Colonic mucosa (tissue), 4 donors: ENCODE data around the gene LOC128125822.

Experiments used
- DNase-seq: peaks from one replicate; pipeline ENCODE4 v3.0.0-alpha.2; 2020
- H3K27ac ChIP-seq: fragments of 200-600 bp; one replicate; pipeline ENCODE4 v1.8.0; 2021
- H3K27me3 ChIP-seq: fragments of 200-600 bp; one replicate; pipeline ENCODE4 v1.8.0; 2021
- H3K36me3 ChIP-seq: fragments of 200-600 bp; one replicate; pipeline ENCODE4 v1.8.0; 2021
- H3K4me1 ChIP-seq: fragments of 200-600 bp; one replicate; pipeline ENCODE4 v1.8.0; 2021; ENCODE audit warnings: mild to moderate bottlenecking
- H3K4me3 ChIP-seq: fragments of 200-600 bp; one replicate; pipeline ENCODE4 v1.8.0; 2021
- H3K9ac ChIP-seq, 2 donors: one replicate each; pipeline ENCODE4 v1.7.0; 2013; ENCODE audit warnings: control low read depth in 2 of 2, low read depth in 2 of 2, low read length in 2 of 2
- H3K9me3 ChIP-seq: fragments of 200-600 bp; one replicate; pipeline ENCODE4 v1.8.0; 2021
- intact Hi-C: fragments of 100-400 bp; cut with DNase I; formaldehyde crosslinking; loops from one replicate; pipeline ENCODE4 v1.14.1; 2022
- TF ChIP-seq, protein P1 (sequence below): fragments of 200-600 bp; IDR thresholded peaks from one replicate; pipeline ENCODE4 v1.8.0; 2022; ENCODE audit warnings: antibody characterized with exemption, mild to moderate bottlenecking
- donor health status: healthy.
- donor health status: DM: no; HTN: no; CAD: no.
- donor health status: DM: no; HTN: no; CAD: no.

The LOC128125822 gene

DNA sequence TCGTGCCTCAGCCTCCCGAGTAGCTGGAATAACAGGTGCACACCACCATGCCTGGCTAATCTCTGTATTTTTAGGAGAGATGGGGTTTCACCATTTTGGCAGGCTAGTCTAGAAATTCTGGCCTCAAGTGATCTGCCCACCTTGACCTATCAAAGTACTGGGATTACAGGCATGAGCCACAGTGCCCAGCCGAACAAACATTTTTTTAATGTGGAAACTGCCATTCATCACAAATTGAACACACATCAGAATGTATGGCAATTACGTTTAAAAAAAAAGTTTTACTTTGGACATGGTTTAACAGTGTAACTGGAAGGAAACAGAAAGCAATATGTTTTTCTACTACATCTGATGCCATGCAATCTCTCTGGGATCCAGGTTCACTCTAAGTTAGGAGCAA, 38.3 kb upstream of the LOC128125822 start:
- TF ChIP-seq, protein P1, sequence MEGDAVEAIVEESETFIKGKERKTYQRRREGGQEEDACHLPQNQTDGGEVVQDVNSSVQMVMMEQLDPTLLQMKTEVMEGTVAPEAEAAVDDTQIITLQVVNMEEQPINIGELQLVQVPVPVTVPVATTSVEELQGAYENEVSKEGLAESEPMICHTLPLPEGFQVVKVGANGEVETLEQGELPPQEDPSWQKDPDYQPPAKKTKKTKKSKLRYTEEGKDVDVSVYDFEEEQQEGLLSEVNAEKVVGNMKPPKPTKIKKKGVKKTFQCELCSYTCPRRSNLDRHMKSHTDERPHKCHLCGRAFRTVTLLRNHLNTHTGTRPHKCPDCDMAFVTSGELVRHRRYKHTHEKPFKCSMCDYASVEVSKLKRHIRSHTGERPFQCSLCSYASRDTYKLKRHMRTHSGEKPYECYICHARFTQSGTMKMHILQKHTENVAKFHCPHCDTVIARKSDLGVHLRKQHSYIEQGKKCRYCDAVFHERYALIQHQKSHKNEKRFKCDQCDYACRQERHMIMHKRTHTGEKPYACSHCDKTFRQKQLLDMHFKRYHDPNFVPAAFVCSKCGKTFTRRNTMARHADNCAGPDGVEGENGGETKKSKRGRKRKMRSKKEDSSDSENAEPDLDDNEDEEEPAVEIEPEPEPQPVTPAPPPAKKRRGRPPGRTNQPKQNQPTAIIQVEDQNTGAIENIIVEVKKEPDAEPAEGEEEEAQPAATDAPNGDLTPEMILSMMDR, result no peak
- H3K27ac ChIP-seq, result no peak overlapping the region
- H3K4me1 ChIP-seq, result no peaks in the 10 kb centered on the region
- H3K36me3 ChIP-seq, result no peaks in the 10 kb centered on the region
- H3K4me3 ChIP-seq, result no peak overlapping the region
- H3K9me3 ChIP-seq, result no peaks in the 10 kb centered on the region
- no peak for DNase-seq
- intact Hi-C loops, result no loop called here
- no peak overlapping the region for H3K9ac ChIP-seq
- no peaks in the 10 kb centered on the region for H3K27me3 ChIP-seq

DNA sequence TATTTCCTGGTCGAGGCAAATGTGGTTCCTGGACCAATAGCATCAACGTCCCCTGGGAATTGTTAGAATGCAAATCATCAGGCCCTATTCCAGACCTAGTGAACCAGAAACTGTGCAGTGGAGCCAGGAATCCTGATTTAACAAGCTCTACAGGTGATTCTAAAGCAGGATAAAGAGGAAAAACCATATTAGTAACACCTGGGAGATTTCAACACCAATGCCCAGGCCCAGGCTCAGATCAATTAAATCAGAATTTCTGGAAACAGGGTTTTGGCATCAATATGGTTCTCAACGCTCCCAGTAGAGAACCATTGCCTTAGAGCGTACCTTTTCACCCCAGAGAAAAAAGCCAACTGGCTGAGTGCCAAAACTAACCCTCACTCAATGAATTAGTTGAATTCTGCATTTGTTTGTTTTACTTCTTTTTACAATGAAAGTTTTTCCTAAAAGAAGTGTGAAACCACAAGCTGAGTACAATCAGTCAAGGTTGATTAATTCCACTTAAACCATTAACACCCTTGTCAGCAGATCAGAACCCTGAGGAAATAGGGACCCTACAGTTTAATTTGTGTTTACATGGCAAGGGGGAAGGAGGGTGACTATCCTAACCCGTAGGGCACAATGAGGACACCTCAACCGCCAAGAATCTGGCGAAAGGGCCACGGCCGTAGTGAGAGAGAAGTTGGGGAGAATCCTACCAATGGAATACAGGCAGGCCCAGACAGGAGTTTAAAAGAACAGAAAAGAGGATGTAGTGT, 34.9 kb upstream of the LOC128125822 start:
- Histone ChIP-seq H3K27ac (no peak overlapping the region), H3K36me3 (no peaks in the 10 kb centered on the region), H3K4me3 (no peak overlapping the region), H3K9me3 (no peaks in the 10 kb centered on the region), H3K4me1 (no peaks in the 10 kb centered on the region), H3K9ac (no peak overlapping the region), H3K27me3 (no peaks in the 10 kb centered on the region)
- no peak for DNase-seq
- TF ChIP-seq, protein P1, result no peak
- intact Hi-C loops, result no loop called here

DNA sequence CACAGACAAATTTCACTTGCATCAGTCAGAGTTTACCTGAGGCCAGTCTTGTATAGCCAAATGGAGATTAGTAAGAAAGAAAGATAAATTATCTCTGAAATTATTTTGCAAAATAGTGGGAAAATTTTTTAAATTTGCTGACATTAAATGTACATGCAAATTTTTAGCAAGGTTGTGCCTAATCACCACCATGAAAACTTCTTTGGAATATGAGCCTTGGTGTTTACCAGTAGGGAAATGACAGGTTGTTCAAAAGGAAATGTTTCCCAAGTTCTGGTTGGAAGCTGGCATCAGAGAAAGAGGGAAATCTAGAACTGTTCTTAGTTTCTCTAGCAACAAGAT, 34.4 kb upstream of the LOC128125822 start:
- Histone ChIP-seq H3K36me3 (no peaks in the 10 kb centered on the region), H3K4me1 (no peaks in the 10 kb centered on the region), H3K27ac (no peak overlapping the region), H3K4me3 (no peak overlapping the region), H3K9ac (no peak overlapping the region), H3K27me3 (no peaks in the 10 kb centered on the region), H3K9me3 (no peaks in the 10 kb centered on the region)
- TF ChIP-seq, protein P1, result no peak
- no peak for DNase-seq
- intact Hi-C loops, result no loop called here

DNA sequence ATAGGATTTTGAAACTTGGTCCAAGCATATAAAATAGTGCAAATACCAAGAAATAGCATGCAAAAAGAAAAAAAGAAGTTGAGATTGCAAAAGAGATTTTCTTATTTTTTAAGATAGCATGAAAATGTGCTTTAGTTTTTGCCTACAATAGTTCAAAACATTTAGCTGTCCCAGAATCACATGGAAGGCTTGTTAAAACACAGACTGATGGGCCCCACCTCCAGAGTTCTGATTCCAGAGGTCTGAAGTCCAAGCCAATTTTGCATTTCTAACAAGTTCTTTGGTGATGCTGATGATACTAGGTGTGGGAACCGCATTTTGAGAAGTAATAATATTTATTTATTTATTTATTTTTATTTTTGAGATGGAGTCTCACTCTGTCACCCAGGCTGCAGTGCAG, 33.7 kb upstream of the LOC128125822 start:
- Histone ChIP-seq H3K9ac (no peak overlapping the region), H3K27me3 (no peaks in the 10 kb centered on the region), H3K27ac (no peak overlapping the region), H3K4me3 (no peak overlapping the region), H3K4me1 (no peaks in the 10 kb centered on the region), H3K36me3 (no peaks in the 10 kb centered on the region), H3K9me3 (no peaks in the 10 kb centered on the region)
- intact Hi-C loops, result no loop called here
- DNase-seq, result no peak
- TF ChIP-seq, protein P1, result no peak

DNA sequence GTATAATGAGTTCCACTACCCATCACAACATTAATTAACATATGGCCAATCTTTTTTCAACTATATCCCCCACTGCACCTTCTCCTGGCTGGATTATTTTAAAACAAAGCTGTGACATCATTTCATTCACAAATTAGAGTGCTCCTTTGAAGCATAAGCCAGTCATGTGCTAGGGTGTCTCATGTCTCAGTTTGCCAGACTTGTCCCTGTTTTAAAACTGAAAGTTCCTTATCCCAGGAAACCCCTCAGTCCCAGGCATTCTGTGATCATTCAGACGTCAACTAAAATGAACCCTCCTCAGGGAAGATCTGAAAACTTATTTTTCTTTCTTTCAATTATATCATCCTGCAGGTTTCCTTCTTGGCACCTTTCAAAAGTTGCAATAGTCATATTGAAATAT, 29.3 kb upstream of the LOC128125822 start:
- no peaks in the 10 kb centered on the region for H3K4me1 ChIP-seq
- intact Hi-C loops, result no loop called here
- H3K27ac ChIP-seq, result no peak overlapping the region
- no peaks in the 10 kb centered on the region for H3K36me3 ChIP-seq
- no peak overlapping the region for H3K4me3 ChIP-seq
- no peak overlapping the region for H3K9ac ChIP-seq
- TF ChIP-seq, protein P1, result no peak
- DNase-seq, result no peak
- H3K27me3 ChIP-seq, result no peaks in the 10 kb centered on the region
- H3K9me3 ChIP-seq, result no peaks in the 10 kb centered on the region
